Activated naive CD4-positive, alpha-beta T cell treated with anti-CD3 and anti-CD28 coated beads, Interleukin-2, amount 10 ng/mL, durations not matched to agents 5 hours and 36 hours (primary cell): ENCODE data around the gene COX14. TPM values are rescaled to one million over a fixed set of nuclear protein-coding genes. Genes with fewer than 3 reads are reported as not detected.

Experiments used
- total RNA-seq, 2 experiments: library from RNA; stranded (reverse); gene quantifications; one replicate each; pipeline ENCODE4 v1.2.3, GENCODE V29; 2021

The COX14 gene
- 10 to 100 TPM; 47.4 to 50.9 TPM for total RNA-seq

GRCh38 chr12:50111693-50112455 is at the start of gene COX14:
TSS of gene COX14 (plus strand) at chr12:50112236. CDS start at chr12:50120044, 7,808 bp downstream.

GRCh38 chr12:50084775-50085614 is 27.0 kb upstream of the COX14 start, which contains the start of gene SMARCD1:
TSS of gene SMARCD1 (plus strand) at chr12:50085342. CDS start at chr12:50085370, 28 bp downstream.

GRCh38 chr12:50103767-50104321 is 8.2 kb upstream of the COX14 start, which contains the start of gene GPD1:
TSS of gene GPD1 (plus strand) at chr12:50104008. CDS start at chr12:50104051, 43 bp downstream.

GRCh38 chr12:50167049-50167828 is 55.2 kb downstream of the COX14 start, which contains the start of gene CERS5:
TSS of gene CERS5 (minus strand) at chr12:50167369. CDS start at chr12:50167297, 72 bp downstream.

Other genes starting within 250 kb of the COX14 start
- under 1 TPM in 1 of 2 experiments, not detected in 1; 0.05 TPM for gene FAIM2, start 208.3 kb upstream of the COX14 start, total RNA-seq
- gene AQP2, start 161.5 kb upstream of the COX14 start, total RNA-seq: not detected
- not detected for gene AQP5, start 150.4 kb upstream of the COX14 start, total RNA-seq
- gene AQP6, start 139.3 kb upstream of the COX14 start, total RNA-seq: not detected
- gene RACGAP1, start 86.7 kb upstream of the COX14 start, total RNA-seq: 100 to 1,000 TPM; 129 to 130 TPM
- gene ASIC1, start 54.6 kb upstream of the COX14 start, total RNA-seq: 1 to 10 TPM; 3.1 to 4.1 TPM
- gene SMARCD1, start 26.9 kb upstream of the COX14 start, total RNA-seq: 10 to 100 TPM; 54.6 to 55.8 TPM
- under 1 TPM; 0.20 to 0.24 TPM for gene GPD1, start 8.2 kb upstream of the COX14 start, total RNA-seq
- gene CERS5, start 55.1 kb downstream of the COX14 start, total RNA-seq: 10 to 100 TPM; 38.6 to 38.7 TPM
- 1 to 10 TPM; 8.1 to 8.9 TPM for gene LIMA1, start 171.3 kb downstream of the COX14 start, total RNA-seq